GM19240 (cell line): ENCODE data around the gene KLK2.

Experiments
- DNase-seq: peaks from one replicate; pipeline ENCODE4 v3.0.0; 2011; ENCODE audit warnings: low spot score; ENCODE audit not compliant: insufficient read length

Gene KLK2

DNA sequence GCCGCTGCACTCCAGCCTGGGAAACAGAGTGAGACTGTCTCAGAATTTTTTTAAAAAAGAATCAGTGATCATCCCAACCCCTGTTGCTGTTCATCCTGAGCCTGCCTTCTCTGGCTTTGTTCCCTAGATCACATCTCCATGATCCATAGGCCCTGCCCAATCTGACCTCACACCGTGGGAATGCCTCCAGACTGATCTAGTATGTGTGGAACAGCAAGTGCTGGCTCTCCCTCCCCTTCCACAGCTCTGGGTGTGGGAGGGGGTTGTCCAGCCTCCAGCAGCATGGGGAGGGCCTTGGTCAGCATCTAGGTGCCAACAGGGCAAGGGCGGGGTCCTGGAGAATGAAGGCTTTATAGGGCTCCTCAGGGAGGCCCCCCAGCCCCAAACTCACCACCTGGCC lies at the start of gene KLK2:
Gene KLK2, plus strand, starts transcription at position 384 of the 400 bp plus-strand sequence. CDS start 35 bp downstream, outside the sequence.
- no peak for DNase-seq

DNA sequence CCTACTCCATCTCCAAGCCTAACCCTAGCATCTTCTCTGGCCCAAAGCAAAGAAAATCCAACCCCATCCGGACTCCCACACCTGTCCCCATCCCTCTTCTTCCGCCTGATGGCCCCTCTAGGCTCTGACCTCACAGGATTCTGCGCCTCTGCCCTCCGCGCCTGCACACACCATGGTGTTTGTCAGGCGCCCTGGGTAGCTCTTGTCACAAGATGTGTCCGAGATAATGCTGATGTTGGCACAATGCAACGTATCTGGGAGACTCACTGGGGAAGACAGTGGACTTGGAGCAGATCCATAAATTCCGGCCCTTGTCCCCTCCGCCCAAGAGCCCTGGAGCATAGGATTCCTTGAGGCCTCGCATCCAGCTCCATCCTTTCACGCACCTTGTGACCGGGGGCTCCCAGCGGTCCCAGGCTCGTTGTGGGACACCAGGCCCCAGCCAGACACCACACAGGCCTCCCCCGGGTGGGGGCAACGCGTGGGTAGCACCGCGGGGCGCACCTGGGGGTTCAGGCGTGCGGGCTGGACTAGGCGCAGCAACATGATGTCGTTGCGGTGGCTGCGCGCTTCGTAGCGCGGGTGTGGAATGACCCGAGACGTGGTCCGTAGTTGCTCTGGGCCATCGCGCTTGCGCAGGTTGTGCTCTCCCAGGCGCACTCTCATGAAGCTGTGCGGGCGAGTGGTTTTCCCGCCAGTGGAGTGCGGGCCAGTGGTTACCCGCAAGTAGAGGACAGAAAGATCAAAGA lies 46.6 kb upstream of the KLK2 start:
- DNase-seq: no peak

DNA sequence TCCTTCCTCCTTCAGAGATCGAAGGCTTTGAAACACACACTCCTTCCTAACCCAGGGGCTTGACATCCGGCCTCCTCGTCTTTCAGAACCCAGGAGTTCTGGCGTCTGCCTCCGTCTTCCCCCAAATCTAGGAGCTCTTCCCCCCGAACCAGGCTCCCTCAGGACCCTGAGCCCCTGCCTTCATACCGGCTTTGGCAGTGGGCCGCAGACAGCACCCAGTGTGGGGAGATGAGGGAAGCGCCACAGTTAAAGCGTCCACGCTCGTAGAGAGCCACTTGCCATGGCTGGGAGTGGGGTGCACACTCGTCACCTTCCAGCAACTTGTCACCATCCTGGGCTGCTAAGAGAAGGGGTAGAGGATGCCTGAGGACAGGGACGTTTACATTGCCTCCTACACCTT lies 45.8 kb upstream of the KLK2 start:
- no peak for DNase-seq

DNA sequence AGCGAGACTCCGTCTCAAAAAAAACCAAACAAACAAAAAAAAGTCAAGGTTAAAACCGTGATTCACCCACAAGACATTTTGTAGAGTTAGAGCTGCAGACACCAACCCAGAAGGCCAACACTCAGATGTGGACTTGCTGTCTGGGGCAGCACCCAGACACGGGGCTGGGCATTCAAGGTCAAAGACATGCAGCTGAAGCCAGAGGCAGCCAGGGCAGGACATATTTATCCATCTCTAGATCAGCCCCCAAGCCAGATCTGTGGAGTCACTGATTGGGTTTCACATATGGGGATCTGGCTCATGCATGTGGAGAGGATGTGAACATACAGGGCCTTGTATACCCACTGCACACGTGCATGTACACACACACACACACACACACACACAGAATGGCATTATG lies 43.4 kb upstream of the KLK2 start:
- DNase-seq: no peak

DNA sequence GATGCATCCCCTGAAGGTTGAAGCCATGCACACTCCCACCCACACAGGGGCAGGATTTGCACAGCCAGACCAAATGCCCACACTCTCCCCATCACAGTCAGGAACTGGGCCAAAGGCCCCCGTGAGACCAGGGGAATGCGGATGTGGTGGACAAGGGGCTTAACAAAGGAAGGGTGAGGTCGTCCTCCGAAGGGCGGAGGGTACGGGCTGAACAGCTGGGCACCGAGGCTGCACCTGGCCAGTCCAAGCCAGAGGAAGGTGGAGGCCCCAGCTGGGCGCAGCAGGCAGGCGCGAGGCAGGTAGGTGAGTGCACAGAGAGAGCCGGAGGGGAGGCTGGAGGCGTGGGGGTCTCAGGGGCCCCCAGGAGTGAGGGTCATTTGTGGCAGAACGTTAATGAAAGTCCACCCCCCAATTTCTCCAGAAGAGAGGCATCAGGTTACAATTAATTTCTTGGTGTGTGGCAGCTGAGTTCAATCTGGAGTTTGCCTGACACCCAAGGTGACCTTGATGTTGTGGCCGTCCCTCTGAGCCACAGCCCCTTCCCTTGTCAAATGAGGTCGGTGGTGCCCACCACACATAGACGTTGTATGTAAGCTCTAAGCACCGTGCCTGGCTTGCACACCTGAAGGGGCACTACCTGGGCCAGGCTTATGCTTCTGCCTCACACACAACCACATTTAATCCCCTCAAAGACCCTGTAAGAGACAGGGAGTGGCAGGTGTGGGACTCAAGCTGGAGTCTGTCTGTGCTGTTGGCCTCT lies 42.8 kb upstream of the KLK2 start:
- no peak for DNase-seq

DNA sequence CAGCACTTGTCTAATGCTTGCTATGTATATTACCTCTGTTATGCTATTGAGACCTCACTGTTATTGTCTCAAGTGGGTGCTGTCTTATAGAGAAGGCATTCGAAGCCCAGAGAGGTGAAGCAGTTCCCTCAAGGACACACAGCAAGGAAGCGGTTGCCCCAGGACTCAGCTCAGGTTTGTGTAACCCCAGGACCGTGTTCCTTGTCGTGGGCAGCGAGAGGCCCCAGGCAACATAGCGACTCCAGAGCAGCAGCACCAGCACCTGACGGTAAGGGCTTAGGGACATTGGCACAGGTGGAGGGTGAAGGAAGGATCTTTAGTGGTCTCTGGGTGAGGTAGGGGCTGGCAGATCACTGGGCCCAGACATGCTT lies 42.2 kb upstream of the KLK2 start:
- no peak for DNase-seq

DNA sequence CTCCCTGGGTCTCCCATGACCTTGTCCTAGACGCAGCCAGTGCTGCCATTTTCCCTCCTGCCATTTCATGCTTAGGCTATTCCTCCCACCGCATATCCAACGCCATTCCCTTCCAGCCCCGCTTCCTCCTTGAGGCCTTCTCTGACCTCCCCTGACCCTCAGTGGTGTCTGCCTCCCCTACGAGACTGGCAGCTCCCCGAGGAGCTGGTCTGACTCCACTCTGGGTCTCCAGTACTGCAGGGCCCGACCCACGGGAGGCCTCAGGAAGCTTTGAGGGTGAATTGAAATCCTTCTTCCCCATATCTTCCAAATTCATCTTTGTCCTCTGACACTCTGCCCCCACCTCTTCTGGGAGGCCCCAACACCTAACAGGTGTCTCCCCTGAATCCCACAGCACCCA lies 40.6 kb upstream of the KLK2 start:
- no peak for DNase-seq

DNA sequence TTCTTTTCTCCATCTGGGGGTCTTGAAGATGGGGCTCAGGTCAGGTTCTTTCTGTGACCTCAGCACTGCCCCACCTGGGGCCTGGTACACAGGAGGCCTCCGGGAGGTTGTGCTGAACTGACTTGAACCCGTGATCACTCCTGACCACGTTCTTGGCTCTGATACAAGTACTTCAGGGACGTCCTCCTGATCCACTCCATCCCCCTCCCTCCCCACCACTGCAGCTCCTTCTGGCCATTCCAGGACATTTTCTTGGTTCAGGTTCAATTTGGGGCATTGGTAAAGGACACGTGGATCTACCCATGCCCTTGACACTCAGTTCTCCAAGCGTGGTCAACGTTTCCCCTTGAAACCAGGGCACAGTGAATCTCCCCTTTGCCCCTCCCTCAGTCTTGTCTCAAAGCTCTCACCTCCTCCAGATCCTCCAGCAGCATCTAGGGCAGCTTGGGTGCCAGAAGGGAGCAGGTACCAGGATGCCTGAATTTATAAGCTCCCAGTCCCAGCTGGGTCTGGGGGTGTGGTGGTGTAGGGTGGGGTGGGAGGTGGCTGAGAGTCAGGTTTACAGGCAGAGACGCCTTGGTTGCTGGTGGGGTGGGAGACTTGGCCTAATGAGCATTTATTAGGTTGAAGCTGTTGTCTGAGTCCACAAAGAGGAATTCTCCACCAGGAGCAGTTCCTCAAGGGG lies 40.0 kb upstream of the KLK2 start, which contains the start of gene KLK15:
Gene KLK15, minus strand, starts transcription at position 458 of the 685 bp plus-strand sequence. CDS start 2,082 bp downstream, outside the sequence.
- DNase-seq: no peak

DNA sequence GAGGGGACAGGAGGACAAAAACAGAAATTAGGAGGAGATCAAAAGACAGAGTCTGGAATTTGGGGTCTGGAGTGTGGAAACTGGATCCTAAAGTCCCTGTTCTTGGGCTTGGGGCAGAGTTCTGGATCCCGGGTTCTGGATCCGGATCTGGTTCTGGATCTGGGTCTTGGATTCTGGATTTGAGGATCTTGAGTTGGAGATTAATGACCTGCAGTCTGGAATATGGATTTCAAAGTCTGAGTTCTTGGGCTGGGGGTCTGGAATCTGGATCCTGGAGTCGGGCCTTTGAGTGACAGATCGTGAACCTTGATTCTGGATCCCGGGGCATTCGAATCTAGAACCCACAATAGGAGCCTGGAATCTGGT lies 39.5 kb upstream of the KLK2 start:
- DNase-seq: no peak

DNA sequence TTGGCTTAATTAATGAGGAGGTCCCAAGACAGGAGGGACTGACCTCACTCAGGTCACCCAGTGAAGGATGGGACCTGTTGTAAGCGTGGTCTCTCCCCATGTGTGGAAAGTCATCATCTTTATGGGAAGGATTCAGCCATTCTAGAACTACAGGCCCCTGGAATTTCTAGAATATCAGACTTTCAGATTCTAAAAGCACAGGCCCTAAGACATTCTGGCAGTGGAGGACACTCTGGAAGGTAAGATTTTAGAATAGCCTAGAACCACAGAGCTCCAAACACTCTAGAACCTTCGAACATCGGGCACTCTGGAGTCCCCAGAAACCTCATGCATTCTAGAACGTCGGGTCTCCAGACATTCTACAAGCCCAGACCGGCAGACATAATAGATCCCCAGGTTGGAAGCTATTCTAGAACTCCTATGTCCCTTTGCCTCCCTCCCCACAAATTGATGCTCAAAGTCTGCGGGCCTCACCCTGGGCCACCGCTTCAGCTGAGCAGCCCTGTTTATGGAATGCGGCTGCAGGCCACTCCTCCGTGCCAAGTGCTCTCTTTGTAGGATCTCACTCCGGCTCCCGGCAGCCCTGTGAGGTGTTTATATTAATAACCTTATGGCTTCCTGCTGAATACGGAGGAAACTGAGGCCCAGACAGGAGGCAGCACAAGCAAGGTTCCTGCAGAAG lies 38.0 kb upstream of the KLK2 start:
- no peak for DNase-seq

DNA sequence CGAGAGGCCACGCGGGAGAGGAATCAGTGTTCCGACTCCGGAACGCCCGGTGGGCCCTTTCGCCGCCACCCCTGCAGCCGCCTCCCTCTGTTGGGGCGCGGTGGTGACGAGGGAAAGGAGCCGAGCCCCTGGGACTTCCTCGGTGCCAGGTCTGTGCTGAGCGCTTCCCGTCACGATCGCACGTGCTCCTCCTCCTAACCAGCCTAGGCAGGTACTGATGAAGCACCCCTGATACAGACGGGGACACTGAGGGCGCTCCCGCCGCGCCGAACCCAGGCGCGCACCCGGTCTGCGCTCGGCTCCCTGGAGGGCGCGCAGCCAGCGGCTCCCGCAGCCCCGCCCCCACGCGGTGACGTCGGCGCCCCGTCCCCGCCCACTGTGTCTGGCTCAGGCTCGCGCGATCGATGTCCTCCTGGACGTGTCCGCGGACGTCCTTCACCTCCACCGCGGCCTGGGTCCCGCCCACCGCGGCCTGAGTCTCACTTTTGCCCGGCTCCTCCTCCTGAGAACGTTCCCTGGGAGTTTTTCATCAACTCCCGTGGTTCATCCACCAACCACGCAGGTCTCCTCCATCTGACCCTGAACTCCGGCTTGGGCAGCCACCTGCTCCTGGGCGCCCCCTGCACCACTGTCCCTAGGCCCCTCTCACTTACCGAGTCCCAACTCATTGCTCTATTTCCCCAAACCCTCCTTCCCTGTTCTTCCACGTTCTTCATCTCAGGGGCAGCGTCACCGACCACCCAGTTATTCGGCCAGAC lies 37.3 kb upstream of the KLK2 start:
- peak; percentile 83 for DNase-seq

DNA sequence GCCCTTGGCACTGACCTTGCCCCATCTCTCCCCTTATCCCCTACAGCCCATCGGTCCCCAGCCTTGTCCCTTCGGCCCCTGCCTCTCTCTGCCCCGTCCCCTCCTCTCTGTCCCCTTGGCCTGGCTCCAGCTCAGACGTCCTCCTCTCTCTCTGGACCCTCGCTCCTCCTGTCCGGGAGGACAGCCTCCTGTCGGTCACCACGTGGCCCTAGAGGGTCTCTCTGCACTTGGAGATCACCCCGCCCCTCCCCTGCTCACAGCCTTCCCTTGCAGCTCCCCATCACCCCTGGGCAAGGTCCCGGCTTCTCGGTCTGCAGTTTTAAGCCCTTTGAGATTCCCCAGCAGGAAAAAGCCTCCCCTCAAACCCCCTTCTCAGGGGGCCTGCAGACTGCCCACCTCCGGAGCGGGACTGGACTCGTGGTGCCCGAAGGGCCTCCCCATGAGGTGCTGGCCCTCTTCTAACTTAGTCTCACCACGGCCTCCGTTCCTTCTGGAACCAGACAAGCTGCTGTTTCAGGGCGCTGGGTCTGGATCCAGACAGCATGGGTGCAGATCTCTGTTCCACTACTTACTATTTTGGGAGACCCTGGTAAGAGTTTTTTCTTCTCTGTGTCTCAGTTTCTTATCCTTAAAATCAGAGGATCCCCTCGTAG lies 36.6 kb upstream of the KLK2 start:
- no peak for DNase-seq

DNA sequence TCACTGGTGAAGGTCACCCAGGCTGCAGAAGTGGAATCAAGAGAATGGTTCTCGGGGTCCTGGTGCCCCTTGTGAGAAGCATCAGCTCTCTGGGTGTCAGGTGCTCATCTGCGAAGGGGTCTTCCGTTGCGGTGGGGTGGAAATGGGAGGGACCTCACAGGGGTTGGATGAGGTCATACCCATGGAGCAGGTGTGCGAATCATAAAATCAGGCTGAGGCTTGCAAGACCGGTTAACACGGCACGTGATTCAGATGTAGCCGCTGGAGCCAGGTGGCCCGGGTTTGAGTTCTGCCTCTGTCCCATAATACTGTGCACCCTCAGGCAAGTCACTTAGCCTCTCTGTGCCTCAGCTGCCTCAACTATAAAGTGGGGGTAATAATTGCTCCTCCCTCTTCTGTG lies 35.9 kb upstream of the KLK2 start:
- DNase-seq: no peak

DNA sequence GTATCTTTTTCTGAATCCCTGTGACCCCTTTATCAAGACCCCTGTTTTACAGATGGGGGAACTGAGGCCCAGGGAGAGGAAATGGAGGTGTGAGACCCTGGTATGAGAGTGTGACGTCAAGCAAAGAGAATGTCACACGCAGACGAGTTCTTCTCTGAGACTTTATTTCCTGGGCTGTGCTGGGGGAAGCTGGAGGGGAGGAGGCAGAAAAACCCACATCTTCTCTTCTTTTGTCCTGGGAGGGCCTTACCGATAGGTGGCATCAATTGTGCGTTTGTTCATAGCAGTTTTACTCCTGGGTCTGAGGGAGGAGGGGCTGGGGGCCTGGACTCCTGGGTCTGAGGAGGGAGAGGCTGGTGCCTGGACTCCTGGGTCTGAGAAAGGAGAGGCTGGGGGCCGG lies 35.0 kb upstream of the KLK2 start:
- DNase-seq: no peak

DNA sequence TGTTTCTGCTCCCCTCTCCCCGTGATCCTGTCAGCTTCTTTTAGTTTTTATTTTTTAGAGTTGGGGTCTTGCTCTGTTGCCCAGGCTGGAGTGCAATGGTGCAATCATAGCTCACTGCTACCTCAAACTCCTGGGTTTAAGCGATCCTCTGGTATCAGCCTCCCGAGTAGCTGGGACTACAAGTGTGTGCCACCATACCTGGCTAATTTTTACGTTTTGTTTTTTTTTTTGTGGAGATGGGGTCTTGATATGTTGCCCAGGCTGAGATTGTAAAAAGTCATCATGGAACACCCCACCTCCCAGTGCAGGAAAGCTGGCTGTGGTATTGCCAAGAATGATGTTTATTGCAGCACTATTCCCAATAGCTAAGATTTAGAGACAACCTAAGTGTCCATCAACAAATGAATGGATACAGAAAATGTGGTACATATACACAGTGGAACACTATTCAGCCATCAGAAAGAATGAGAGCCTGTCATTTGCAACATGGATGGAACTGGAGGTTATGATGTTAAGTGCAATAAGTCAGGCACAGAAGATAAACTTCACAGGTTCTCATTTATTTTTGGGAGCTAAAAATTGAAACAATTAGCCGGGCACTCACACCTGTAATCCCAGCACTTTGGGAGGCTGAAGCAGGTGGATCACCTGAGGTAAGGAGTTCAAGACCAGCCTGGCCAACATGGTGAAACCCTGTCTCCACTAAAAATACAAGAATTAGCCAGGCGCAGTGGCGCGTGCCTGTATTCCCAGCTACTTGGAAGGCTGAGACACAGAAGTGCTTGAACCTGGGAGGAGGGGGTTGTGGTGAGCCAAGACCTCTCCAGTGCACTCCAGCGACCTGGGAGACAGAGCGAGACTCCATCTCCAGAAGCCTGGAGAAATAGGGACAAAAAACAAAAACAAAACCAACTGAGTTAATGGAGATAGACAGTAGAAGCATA lies 33.3 kb upstream of the KLK2 start:
- DNase-seq: no peak

DNA sequence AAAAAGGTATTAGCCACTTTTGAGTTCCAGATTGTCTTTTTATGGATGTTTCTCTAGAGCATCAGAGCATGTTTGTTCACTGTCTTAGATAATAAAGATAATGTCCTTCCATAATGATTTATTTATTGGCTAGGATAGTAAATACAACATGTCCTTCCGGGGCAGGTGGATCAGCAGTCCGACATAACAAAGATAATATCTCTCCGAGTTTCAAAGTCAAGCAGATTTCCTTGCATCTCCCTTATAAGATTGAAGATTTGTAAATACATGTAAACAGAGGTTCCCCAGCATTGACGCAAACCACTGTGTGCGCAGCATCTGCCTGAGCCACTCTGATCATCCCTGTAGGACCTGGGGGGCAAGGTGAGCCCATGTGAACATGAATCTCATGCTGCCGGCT lies 31.1 kb upstream of the KLK2 start:
- no peak for DNase-seq

DNA sequence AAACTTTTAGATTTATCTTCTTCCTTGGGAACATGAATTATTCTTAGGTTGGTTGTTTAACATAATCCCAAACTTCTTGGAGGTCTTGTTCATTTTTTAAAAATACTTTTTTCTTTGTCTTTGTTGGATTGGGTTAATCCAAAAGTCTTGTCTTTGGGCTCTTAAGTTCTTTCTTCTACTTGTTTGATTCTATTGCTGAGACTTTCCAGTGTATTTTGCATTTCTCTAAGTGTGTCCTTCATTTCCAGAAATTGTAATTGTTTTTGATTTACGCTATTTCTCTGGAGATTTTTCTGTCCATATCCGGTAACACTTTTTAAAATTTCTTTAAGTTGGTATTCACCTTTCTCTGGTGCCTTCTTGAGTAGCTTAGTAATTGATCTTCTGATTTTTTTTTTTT lies 30.0 kb upstream of the KLK2 start:
- DNase-seq: no peak

DNA sequence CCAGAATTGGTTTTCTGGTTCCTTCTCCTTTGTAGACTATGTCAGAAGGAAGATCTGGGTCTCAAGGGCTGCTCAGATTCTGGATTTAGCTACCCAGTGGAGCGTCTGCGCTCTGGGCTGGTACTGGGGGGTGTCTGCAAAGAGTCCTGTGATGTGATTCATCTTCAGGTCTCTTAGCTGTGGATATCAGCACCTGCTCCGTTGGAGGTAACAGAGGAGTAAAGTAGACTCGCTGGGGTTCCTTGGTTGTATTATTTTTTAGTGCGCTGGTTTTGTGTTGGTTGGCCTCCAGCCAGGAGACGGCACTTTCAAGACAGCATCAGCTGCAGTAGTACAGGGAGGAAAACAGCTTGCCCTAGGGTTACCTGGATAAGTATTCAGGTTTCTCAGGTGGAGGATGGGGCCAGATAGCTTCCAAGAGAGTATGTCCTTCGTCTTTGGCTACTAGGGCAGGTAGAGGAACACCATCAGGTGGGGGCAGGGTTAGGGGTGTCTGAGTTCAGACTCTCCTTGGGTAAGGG lies 29.5 kb upstream of the KLK2 start:
- no peak for DNase-seq

DNA sequence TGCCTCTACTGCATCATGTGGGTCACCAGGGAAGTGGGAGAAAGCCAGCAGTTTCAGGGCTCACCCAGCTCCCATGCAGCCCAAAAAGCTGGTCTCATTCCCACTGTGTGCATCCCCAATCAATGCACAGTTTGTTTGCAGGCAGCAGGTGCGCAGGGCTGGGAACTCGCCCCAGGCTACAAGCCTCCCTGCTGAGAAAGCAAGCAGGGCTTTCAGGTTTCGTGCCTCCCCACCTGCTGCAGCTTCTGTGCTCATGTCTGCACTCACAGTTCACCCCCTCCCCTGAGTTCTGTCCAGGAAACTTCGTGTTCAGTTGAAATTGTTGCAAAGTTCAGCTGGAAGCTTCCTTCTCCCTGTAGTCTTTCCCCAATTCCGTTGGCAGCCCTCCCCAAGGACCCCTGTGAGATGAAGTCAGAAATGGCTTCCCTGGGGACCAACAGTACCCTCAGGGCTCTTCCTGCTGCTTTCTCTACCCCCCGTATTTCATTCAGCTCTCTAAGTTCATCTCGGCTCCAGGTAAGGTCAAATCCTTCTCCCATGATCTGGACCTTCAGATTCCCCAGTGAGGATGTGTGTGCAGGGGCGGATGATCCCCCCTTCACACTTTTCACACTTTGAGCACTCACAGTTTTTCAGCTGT lies 28.8 kb upstream of the KLK2 start:
- no peak for DNase-seq
